ENCODE results near the gene PCNT.

GRCh38 chr21:46366091-46366490 lies 42.1 kb downstream of the PCNT start:
- TF ChIP-seq, protein P1, sequence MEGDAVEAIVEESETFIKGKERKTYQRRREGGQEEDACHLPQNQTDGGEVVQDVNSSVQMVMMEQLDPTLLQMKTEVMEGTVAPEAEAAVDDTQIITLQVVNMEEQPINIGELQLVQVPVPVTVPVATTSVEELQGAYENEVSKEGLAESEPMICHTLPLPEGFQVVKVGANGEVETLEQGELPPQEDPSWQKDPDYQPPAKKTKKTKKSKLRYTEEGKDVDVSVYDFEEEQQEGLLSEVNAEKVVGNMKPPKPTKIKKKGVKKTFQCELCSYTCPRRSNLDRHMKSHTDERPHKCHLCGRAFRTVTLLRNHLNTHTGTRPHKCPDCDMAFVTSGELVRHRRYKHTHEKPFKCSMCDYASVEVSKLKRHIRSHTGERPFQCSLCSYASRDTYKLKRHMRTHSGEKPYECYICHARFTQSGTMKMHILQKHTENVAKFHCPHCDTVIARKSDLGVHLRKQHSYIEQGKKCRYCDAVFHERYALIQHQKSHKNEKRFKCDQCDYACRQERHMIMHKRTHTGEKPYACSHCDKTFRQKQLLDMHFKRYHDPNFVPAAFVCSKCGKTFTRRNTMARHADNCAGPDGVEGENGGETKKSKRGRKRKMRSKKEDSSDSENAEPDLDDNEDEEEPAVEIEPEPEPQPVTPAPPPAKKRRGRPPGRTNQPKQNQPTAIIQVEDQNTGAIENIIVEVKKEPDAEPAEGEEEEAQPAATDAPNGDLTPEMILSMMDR (IDR thresholded peaks at IDR 0.05; ENCODE audit: insufficient read depth, low read length): no peak
- TF ChIP-seq POLR2AphosphoS5 (IDR thresholded peaks at IDR 0.05; ENCODE audit: low read depth): no peak
- no peak for TF ChIP-seq GABPA (IDR thresholded peaks at IDR 0.05; ENCODE audit: low read depth)
- TF ChIP-seq REST (IDR thresholded peaks at IDR 0.05; ENCODE audit: insufficient replicate concordance, low read depth): no peak
